Thyroid gland (tissue), 4 donors: ENCODE data around the gene ISLR.

ENCODE experiments used
- POLR2A ChIP-seq, 2 donors: fragments of 450-650 bp; IDR thresholded peaks; one replicate each; pipeline ENCODE4 v1.6.1; 2017; ENCODE audit warnings: antibody characterized with exemption in 2 of 2, mild to moderate bottlenecking in 2 of 2, moderate library complexity in 1 of 2
- TF ChIP-seq, protein P1 (sequence below), 6 experiments: fragments of 200-600 bp in 3 of 6; fragments of 450-650 bp in 3 of 6; sonication (generic) in 3 of 6; IDR thresholded peaks; one replicate each; pipeline ENCODE4 v1.5.1; 2016 to 2019; ENCODE audit warnings: antibody characterized with exemption in 6 of 6, mild to moderate bottlenecking in 2 of 6, inconsistent platforms in 1 of 6, moderate library complexity in 1 of 6

DNA sequence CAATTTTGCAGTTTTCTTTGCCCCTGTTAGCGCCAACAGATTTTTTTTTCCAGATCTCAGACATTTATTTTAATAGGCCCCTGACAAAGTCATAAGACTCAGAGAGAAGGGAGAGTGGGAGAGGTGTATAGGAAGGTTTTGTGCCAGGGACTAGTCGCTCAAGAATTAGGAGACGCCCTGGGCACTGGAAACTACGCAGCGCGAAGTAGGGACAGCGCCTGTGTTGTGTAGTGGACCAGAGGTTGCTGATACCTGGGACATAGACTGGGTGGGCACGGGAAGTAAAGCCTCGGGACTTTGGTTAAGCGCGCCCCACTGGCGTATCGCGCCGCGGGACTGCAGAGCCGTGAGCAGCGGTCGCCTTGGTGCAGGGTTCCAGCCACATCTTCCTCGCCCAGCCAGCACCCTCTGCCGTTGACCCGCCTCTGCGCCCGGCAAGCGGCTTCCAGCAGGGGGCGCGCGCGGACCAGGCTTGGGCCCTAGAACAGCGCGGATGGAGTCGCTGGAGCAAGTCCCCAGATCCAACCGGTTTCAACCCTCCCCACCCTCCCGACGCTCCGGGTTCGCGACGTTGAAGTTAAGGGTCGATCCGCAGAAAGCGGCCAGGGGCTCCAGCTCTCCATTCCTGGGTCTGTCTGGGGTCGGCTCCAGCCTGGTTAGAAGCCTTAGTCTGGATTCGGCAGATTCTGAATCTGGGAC, 46.1 kb upstream of the ISLR start:
- TF ChIP-seq, protein P1, sequence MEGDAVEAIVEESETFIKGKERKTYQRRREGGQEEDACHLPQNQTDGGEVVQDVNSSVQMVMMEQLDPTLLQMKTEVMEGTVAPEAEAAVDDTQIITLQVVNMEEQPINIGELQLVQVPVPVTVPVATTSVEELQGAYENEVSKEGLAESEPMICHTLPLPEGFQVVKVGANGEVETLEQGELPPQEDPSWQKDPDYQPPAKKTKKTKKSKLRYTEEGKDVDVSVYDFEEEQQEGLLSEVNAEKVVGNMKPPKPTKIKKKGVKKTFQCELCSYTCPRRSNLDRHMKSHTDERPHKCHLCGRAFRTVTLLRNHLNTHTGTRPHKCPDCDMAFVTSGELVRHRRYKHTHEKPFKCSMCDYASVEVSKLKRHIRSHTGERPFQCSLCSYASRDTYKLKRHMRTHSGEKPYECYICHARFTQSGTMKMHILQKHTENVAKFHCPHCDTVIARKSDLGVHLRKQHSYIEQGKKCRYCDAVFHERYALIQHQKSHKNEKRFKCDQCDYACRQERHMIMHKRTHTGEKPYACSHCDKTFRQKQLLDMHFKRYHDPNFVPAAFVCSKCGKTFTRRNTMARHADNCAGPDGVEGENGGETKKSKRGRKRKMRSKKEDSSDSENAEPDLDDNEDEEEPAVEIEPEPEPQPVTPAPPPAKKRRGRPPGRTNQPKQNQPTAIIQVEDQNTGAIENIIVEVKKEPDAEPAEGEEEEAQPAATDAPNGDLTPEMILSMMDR (IDR thresholded peaks at IDR 0.05): peak; percentile 81 to 99 (median 97)
- TF ChIP-seq POLR2A (IDR thresholded peaks at IDR 0.05): no peak
